Measurements from ENCODE around the gene C20orf204. TPM values are rescaled to one million over a fixed set of nuclear protein-coding genes. Genes with fewer than 3 reads are reported as not detected.

The C20orf204 gene
- total and polyA plus RNA-seq, 3 donors from 2014 or later: 2.9 to 8.3 (median 4.5) TPM

GRCh38 chr20:64050261-64051032 is 14.5 kb downstream of the C20orf204 start:
- intact Hi-C loops (cut with DNase I; ENCODE audit: low total_unique reads): no loop called here
- Histone ChIP-seq H3K27ac (peak overlapping the region in 1 of 2 donors; percentile 30), H3K4me1 (peaks cover 8% of the 10 kb centered on the region), H3K9me3 (no peaks in the 10 kb centered on the region), H3K36me3 (ENCODE audit: low read depth, missing control alignments) (no peaks in the 10 kb centered on the region), H3K27me3 (no peaks in the 10 kb centered on the region), H3K4me3 (peak overlapping the region in 1 of 2 donors; percentile 29)
- TF ChIP-seq CTCF (IDR thresholded peaks at IDR 0.05): no peak
- no peak for TF ChIP-seq POLR2A (IDR thresholded peaks at IDR 0.05)
- 59 to 65% methylated on average over 8 to 23 of the region's 23 CpGs for WGBS, 2 donors
- DNase-seq: no peak

- Histone ChIP-seq H3K4me1 (peaks cover 12% of the 10 kb centered on the region), H3K36me3 (ENCODE audit: low read depth, missing control alignments) (no peaks in the 10 kb centered on the region), H3K27me3 (no peaks in the 10 kb centered on the region), H3K4me3 (no peak overlapping the region), H3K9me3 (no peaks in the 10 kb centered on the region), H3K27ac (peak overlapping the region in 1 of 2 donors; percentile 30)
- no peak for DNase-seq
- 87 to 88% methylated on average over 4 to 10 of the region's 11 CpGs for WGBS, 2 donors
- intact Hi-C loops (cut with DNase I; ENCODE audit: low total_unique reads): no loop called here
- TF ChIP-seq POLR2A (IDR thresholded peaks at IDR 0.05) (no peak), CTCF (IDR thresholded peaks at IDR 0.05) (no peak)
Observed at GRCh38 chr20:64051033-64051452, 15.1 kb downstream of the C20orf204 start.

GRCh38 chr20:64051561-64052325 is 15.8 kb downstream of the C20orf204 start:
- Histone ChIP-seq H3K4me1 (peaks cover 14% of the 10 kb centered on the region), H3K27me3 (no peaks in the 10 kb centered on the region), H3K9me3 (no peaks in the 10 kb centered on the region), H3K27ac (no peak overlapping the region), H3K36me3 (ENCODE audit: low read depth, missing control alignments) (no peaks in the 10 kb centered on the region), H3K4me3 (no peak overlapping the region)
- intact Hi-C loops (cut with DNase I; ENCODE audit: low total_unique reads): no loop called here
- no peak for DNase-seq
- WGBS, 2 donors: 86 to 89% methylated on average over 9 to 15 of the region's 15 CpGs
- TF ChIP-seq CTCF (IDR thresholded peaks at IDR 0.05): no peak
- TF ChIP-seq POLR2A (IDR thresholded peaks at IDR 0.05): no peak

- 91 to 92% methylated on average over 2 to 10 of the region's 10 CpGs for WGBS, 2 donors
- intact Hi-C loops (cut with DNase I; ENCODE audit: low total_unique reads): no loop called here
- H3K27ac ChIP-seq: no peak overlapping the region
- H3K36me3 ChIP-seq (ENCODE audit: low read depth, missing control alignments): no peaks in the 10 kb centered on the region
- no peak for DNase-seq
- TF ChIP-seq POLR2A (IDR thresholded peaks at IDR 0.05) (no peak), CTCF (IDR thresholded peaks at IDR 0.05) (no peak)
- H3K9me3 ChIP-seq: no peaks in the 10 kb centered on the region
- H3K4me1 ChIP-seq: peaks cover 14% of the 10 kb centered on the region
- H3K4me3 ChIP-seq: no peak overlapping the region
- H3K27me3 ChIP-seq: no peaks in the 10 kb centered on the region
Observed at GRCh38 chr20:64052326-64052722, 16.3 kb downstream of the C20orf204 start.

Measured in testis (tissue), 3 donors.